HCT116 (cell line): ENCODE measurements around the gene LTBP1. TPM values are rescaled to one million over a fixed set of nuclear protein-coding genes. Genes with fewer than 3 reads are reported as not detected.

Experiments used
- ATAC-seq: fragments of 200-7000 bp; cut with Tn5 transposase; 2 replicates; pipeline ENCODE4 v1.9.1; 2020; ENCODE audit warnings: mild to moderate bottlenecking, moderate library complexity
- BruUV-seq: library from RNA; stranded (reverse); fragments of 400-500 nt; replicated peaks from 2 replicates; lab custom pipeline; 2021; lab: Mats Ljungman, UMichigan
- CTCF ChIA-PET: fragments of 300-600 bp; sonication (Branson Sonifier 250); formaldehyde crosslinking; loops from one replicate; lab custom pipeline; 2021; ENCODE audit warnings: antibody characterized with exemption; lab: Charles Lee
- POLR2A ChIA-PET: fragments of 300-600, 350-600 bp; sonication (Branson Sonifier 250); formaldehyde crosslinking; loops from one replicate; lab custom pipeline; 2021; ENCODE audit warnings: antibody characterized with exemption; lab: Charles Lee
- RAD21 ChIA-PET, 2 experiments: fragments of 300-600 bp; sonication (Branson Sonifier 250); formaldehyde crosslinking; loops; one replicate each; lab custom pipeline; 2023; ENCODE audit warnings: low total read pairs in 2 of 2; ENCODE audit not compliant: uncharacterized antibody in 2 of 2, unreplicated experiment in 2 of 2, low non-redundant PET in 1 of 2; lab: Charles Lee
- DNase-seq: peaks from one replicate; pipeline ENCODE4 v3.0.0-alpha.2; 2010; ENCODE audit warnings: low read depth, low spot score
- H2AFZ ChIP-seq: fragments of 200-600 bp; shearing (Covaris generic), sonication (generic); 2 replicates; pipeline ENCODE4 v1.6.1; 2017; ENCODE audit warnings: low read depth, mixed run types, mixed read lengths, antibody characterized with exemption, low read length; ENCODE audit not compliant: poor library complexity, severe bottlenecking
- H3K27ac ChIP-seq: 2 replicates; pipeline ENCODE4 v1.5.1; 2012; ENCODE audit warnings: low read depth, low read length
- H3K27me3 ChIP-seq: fragments of 200-600 bp; sonication (generic); 2 replicates; pipeline ENCODE4 v1.6.1; 2016; ENCODE audit warnings: mixed run types, low read length, mixed read lengths; ENCODE audit not compliant: insufficient read depth
- H3K36me3 ChIP-seq, 2 experiments: fragments of 200-500 bp in 1 of 2; fragments of 200-600 bp in 1 of 2; sonication (Bioruptor generic) in 1 of 2; sonication (generic) in 1 of 2; 2 replicates each; pipeline versions ENCODE4 v1.5.1 to v1.6.1; 2014 to 2016; ENCODE audit warnings: low read length in 2 of 2, inconsistent platforms in 1 of 2, mixed read lengths in 1 of 2, mixed run types in 1 of 2; ENCODE audit not compliant: insufficient read depth in 2 of 2, control insufficient read depth in 1 of 2
- H3K4me1 ChIP-seq, 2 experiments: fragments of 200-600 bp in 1 of 2; sonication (generic) in 1 of 2; 2 replicates each; pipeline versions ENCODE4 v1.5.1 to v1.6.1; 2012 to 2017; ENCODE audit warnings: low read length in 2 of 2, inconsistent platforms in 1 of 2, mild to moderate bottlenecking in 1 of 2, mixed read lengths in 1 of 2, mixed run types in 1 of 2, moderate library complexity in 1 of 2; ENCODE audit not compliant: insufficient read depth in 2 of 2, control insufficient read depth in 1 of 2
- H3K4me2 ChIP-seq: fragments of 200-600 bp; sonication (generic); 2 replicates; pipeline ENCODE4 v1.6.1; 2017; ENCODE audit warnings: mixed run types, low read length, mixed read lengths
- H3K4me3 ChIP-seq, 2 experiments: fragments of 200-600 bp in 1 of 2; sonication (generic) in 1 of 2; replicated peaks in 1 of 2; 2 replicates each; pipeline ENCODE4 v1.5.1; 2011 to 2016; ENCODE audit warnings: low read length in 2 of 2, control low read depth in 1 of 2, low read depth in 1 of 2, mild to moderate bottlenecking in 1 of 2, mixed read lengths in 1 of 2, mixed run types in 1 of 2
- H3K79me2 ChIP-seq: fragments of 200-600 bp; sonication (generic); 2 replicates; pipeline ENCODE4 v1.6.1; 2017; ENCODE audit warnings: mild to moderate bottlenecking, mixed run types, low read length, moderate library complexity, mixed read lengths; ENCODE audit not compliant: insufficient read depth
- H3K9ac ChIP-seq: fragments of 200-600 bp; sonication (generic); 2 replicates; pipeline ENCODE4 v1.6.1; 2016; ENCODE audit warnings: low read length, mixed read lengths
- H3K9me2 ChIP-seq: fragments of 200-600 bp; sonication (generic), shearing (Covaris generic); 2 replicates; pipeline ENCODE4 v1.6.1; 2017; ENCODE audit warnings: mixed run types, mild to moderate bottlenecking, moderate library complexity; ENCODE audit not compliant: insufficient read depth
- H3K9me3 ChIP-seq, 2 experiments: fragments of 200-500 bp in 1 of 2; fragments of 200-600 bp in 1 of 2; sonication (Bioruptor generic) in 1 of 2; sonication (generic) in 1 of 2; 2 replicates each; pipeline ENCODE4 v1.6.1; 2014 to 2017; ENCODE audit warnings: low read length in 2 of 2, mixed read lengths in 2 of 2, inconsistent platforms in 1 of 2, low read depth in 1 of 2, mild to moderate bottlenecking in 1 of 2, mixed run types in 1 of 2, moderate library complexity in 1 of 2; ENCODE audit not compliant: control insufficient read depth in 1 of 2, insufficient read depth in 1 of 2
- H4K20me1 ChIP-seq: fragments of 200-600 bp; sonication (generic), shearing (Covaris generic); 2 replicates; pipeline ENCODE4 v1.6.1; 2017; ENCODE audit warnings: mixed run types, mild to moderate bottlenecking, moderate library complexity; ENCODE audit not compliant: insufficient read depth
- CBX3 ChIP-seq: IDR thresholded peaks from 2 replicates; pipeline ENCODE4 v1.6.1; 2012; ENCODE audit warnings: low read depth
- CTCF ChIP-seq, 3 experiments: fragments of 200-600 bp in 1 of 3; sonication (generic) in 1 of 3; IDR thresholded peaks in 2 of 3; conservative IDR thresholded peaks in 1 of 3; 2 replicates each; pipeline ENCODE4 v1.5.1; 2012 to 2017; ENCODE audit warnings: low read depth in 2 of 3, low read length in 2 of 3, antibody characterized with exemption in 1 of 3, borderline replicate concordance in 1 of 3, control low read depth in 1 of 3, mild to moderate bottlenecking in 1 of 3, mixed read lengths in 1 of 3, mixed run types in 1 of 3, moderate library complexity in 1 of 3; ENCODE audit not compliant: insufficient read depth in 1 of 3
- ELF1 ChIP-seq: IDR thresholded peaks from 2 replicates; pipeline ENCODE4 v1.6.1; 2012; ENCODE audit warnings: low read depth, borderline replicate concordance
- EZH2 ChIP-seq: fragments of 200-600 bp; sonication (generic); IDR thresholded peaks from 2 replicates; pipeline ENCODE4 v1.6.1; 2017; ENCODE audit warnings: antibody characterized with exemption, mixed run types
- EZH2phosphoT487 ChIP-seq: fragments of 200-600 bp; IDR thresholded peaks from 2 replicates; pipeline ENCODE4 v1.6.1; 2018; ENCODE audit warnings: antibody characterized with exemption, borderline replicate concordance
- POLR2A ChIP-seq: IDR thresholded peaks from 2 replicates; pipeline ENCODE4 v1.7.0; 2011; ENCODE audit warnings: borderline replicate concordance; ENCODE audit not compliant: insufficient read depth, insufficient read length; ENCODE audit errors: extremely low read depth
- POLR2AphosphoS5 ChIP-seq: IDR thresholded peaks from 2 replicates; pipeline ENCODE4 v1.6.1; 2011; ENCODE audit warnings: mild to moderate bottlenecking, low read depth, low read length, moderate library complexity
- RAD21 ChIP-seq: IDR thresholded peaks from 2 replicates; pipeline ENCODE4 v1.6.1; 2012; ENCODE audit warnings: low read depth, mild to moderate bottlenecking
- REST ChIP-seq: IDR thresholded peaks from 2 replicates; pipeline ENCODE4 v1.6.1; 2012; ENCODE audit warnings: low read depth
- SIN3A ChIP-seq: IDR thresholded peaks from 2 replicates; pipeline ENCODE4 v1.6.1; 2012; ENCODE audit warnings: low read depth
- TCF7L2 ChIP-seq: IDR thresholded peaks from 2 replicates; pipeline ENCODE4 v1.7.0; 2011; ENCODE audit warnings: borderline replicate concordance, inconsistent platforms; ENCODE audit not compliant: insufficient read depth, insufficient read length; ENCODE audit errors: extremely low read depth
- YY1 ChIP-seq: IDR thresholded peaks from 2 replicates; pipeline ENCODE4 v1.6.1; 2011; ENCODE audit warnings: low read length, low read depth, moderate library complexity, mild to moderate bottlenecking; ENCODE audit not compliant: insufficient replicate concordance; ENCODE audit errors: extremely low read depth
- ZBTB33 ChIP-seq: IDR thresholded peaks from 2 replicates; pipeline ENCODE4 v1.6.1; 2011; ENCODE audit warnings: mild to moderate bottlenecking, low read length, moderate library complexity; ENCODE audit not compliant: insufficient replicate concordance; ENCODE audit errors: extremely low read depth
- intact Hi-C: fragments of 100-400 bp; cut with micrococcal nuclease; formaldehyde crosslinking; loops from 2 replicates; pipeline ENCODE4 v1.10.0; 2022
- total RNA-seq: library from RNA; stranded (reverse); gene quantifications from one replicate; pipeline ENCODE4 v1.2.1, GENCODE V29; 2021; ENCODE audit not compliant: unreplicated experiment

Gene LTBP1
- total RNA-seq, 1 experiment from 2014 or later: 5.1 TPM

GRCh38 chr2:33264766-33265165 lies 318.0 kb downstream of the LTBP1 start (continued):
- no peak for TF ChIP-seq ZBTB33

- no peak for DNase-seq
- H3K36me3 ChIP-seq: no peaks in the 10 kb centered on the region
- no peak overlapping the region for H3K4me2 ChIP-seq
- ChIA-PET CTCF (no interaction called here), POLR2A (no interaction called here), RAD21 (no interaction called here)
- H4K20me1 ChIP-seq: no peaks in the 10 kb centered on the region
- no peak for ATAC-seq
- H2AFZ ChIP-seq: no peak overlapping the region
- H3K27me3 ChIP-seq: no peaks in the 10 kb centered on the region
- no peaks in the 10 kb centered on the region for H3K9me2 ChIP-seq
- H3K4me1 ChIP-seq: no peaks in the 10 kb centered on the region
- H3K79me2 ChIP-seq: no peaks in the 10 kb centered on the region
- no peak overlapping the region for H3K4me3 ChIP-seq
- H3K9me3 ChIP-seq: no peaks in the 10 kb centered on the region
- H3K27ac ChIP-seq: no peak overlapping the region
- H3K9ac ChIP-seq: no peak overlapping the region
- no TSS peak for BruUV-seq
- intact Hi-C loops: no loop called here
- TF ChIP-seq TCF7L2: no peak
- no peak for TF ChIP-seq ELF1
- TF ChIP-seq SIN3A: no peak
- TF ChIP-seq CTCF (IDR thresholded peaks at IDR 0.05 in 2 of 3, conservative IDR thresholded peaks at IDR 0.05 in 1 of 3; ENCODE audit: borderline replicate concordance in 1 of 3, insufficient read depth in 1 of 3, low read depth in 2 of 3, low read length in 2 of 3): no peak
- no peak for TF ChIP-seq EZH2
- TF ChIP-seq POLR2AphosphoS5: no peak
- TF ChIP-seq POLR2A: no peak
- TF ChIP-seq YY1: no peak
- no peak for TF ChIP-seq ZBTB33
- no peak for TF ChIP-seq REST
- no peak for TF ChIP-seq EZH2phosphoT487
- TF ChIP-seq CBX3: no peak
- no peak for TF ChIP-seq RAD21
Observed at GRCh38 chr2:33265584-33266338, 319.0 kb downstream of the LTBP1 start.
